HG02678 (cell line): ENCODE results near the gene GAS7.
"Not testable (repeated sequence)": the region's sequence is repeated elsewhere in the genome, so short reads cannot be mapped to it uniquely, and the experiment has no call there.

ENCODE experiments used
- ATAC-seq: cut with Tn5 transposase; IDR thresholded peaks from one replicate; pipeline ENCODE4 v1.9.1; 2021; ENCODE audit warnings: mild to moderate bottlenecking, moderate library complexity; ENCODE audit not compliant: unreplicated experiment

The GAS7 gene

DNA sequence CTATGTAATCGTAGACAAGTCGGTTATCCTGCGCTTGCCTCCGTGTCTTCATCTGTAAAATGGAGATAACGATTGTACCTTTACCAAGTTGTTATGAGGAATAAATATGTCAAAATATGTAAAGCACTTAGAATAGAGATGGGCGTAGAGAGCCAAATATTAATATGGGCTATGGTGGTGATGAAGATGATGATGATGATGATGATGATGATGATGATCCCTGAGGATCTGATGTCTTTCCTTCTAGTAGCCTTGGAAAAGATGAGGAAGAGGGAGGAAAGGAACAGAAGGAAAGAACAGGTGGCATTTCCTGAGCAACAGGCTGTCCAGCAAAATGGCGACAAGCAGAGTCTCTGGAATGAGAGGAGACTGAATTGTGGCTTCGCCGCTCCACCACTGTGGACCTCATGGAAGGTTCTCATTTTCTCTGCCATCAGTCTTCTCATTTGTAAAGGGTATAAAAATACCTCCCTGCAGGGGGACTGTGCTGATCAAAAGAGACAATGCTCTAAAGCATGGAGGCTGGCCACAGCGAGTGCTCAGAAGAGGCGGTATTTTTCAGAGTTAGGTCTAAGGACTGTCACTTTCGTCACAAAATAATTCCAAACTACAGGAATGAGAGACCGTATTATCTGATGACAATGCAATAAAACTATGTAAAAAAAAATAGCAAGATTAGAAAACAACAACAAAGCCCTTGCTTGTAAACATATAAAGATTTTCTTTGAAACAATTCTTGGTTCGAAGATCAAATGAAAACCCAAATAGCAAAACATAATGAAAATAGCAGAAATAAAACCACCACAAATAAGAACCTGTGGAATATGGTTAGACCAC, 276.2 kb downstream of the GAS7 start:
- no peak for ATAC-seq

DNA sequence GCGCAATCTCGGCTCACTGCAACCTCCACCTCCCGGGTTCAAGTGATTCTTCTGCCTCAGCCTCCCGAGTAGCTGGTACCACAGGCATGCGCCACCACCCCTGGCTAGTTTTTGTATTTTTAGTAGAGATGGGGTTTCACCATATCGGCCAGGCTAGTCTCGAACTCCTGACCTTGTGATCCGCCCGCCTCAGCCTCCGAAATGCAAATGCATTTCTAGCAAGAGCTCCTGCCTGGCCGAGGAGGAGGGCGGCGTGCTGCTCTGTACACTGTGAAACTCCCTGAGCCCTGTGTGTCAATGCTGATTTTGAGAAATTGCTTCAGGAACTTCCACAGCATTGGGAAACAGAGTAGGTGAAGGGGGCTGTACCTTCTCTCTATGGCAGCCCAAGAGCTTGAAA, 277.2 kb downstream of the GAS7 start:
- not testable (repeated sequence) for ATAC-seq

- ATAC-seq = no peak
Measured at GRCh38 chr17:9918804-9919352, 279.5 kb downstream of the GAS7 start.

- no peak for ATAC-seq
Measured at GRCh38 chr17:9918352-9918751, 280.1 kb downstream of the GAS7 start.

DNA sequence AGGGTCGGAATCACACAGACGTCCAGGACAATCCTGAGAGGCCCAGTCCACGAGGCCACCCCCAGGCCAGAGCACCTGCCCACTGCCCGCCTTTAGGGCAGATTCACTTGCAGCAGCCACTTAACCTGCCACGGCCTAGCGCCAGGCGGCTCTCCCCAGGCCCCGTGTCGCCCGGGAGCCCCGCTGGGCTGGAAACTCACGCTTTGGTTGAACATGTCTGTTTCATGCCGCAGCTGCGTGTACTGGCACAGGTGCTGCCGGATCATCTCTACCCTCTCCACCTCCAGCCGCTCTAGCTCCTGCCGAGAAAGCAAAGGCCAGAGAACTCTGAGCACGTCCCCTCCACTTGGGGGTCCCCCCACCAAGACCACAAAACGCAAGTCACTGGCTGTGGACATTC, 280.6 kb downstream of the GAS7 start:
- no peak for ATAC-seq

- ATAC-seq = no peak
Measured at GRCh38 chr17:9917131-9917530, 281.3 kb downstream of the GAS7 start.

- ATAC-seq = no peak
Measured at GRCh38 chr17:9916108-9916507, 282.3 kb downstream of the GAS7 start.

DNA sequence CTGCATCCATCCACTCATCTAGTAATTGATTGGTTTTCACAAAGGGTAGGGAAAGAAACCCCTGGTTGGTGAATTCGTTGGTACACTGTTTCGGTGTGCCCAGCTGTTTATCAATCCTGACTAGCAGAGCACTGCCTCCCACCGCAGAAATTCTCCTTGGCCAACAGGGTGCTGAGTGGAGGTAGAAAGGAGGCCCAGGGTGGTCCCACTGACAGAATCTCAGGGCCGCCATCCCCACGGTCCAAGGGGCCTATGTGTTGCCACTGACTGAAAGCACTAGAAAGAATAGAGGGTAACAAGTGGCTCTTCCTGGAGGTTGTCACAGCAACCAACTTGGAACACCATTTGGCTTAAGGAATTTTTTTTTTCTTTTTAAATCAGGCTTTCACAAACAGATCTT, 284.9 kb downstream of the GAS7 start:
- no peak for ATAC-seq

GRCh38 chr17:9912121-9913099, 286.0 kb downstream of the GAS7 start:
- ATAC-seq = no peak

GRCh38 chr17:9911089-9911488, 287.3 kb downstream of the GAS7 start:
- no peak for ATAC-seq

DNA sequence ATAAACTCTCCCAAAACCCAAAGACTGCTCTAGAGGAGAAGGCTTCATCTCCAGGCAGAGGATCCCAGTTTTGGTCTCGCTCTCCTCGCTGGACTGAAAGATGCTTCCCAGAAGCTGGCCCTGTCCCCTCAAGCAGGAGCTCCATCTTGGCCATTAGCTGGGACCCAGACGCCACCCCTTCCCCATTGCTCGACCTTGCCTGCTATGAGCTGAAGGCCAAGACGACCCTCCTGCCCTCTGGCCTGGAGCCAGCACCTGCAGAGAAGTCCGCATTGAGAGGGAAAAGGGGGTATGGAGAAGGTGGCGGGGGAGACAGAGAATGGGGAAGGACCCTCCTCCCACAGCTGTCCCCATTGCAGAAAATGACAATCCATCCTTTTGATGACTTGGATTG, 289.8 kb downstream of the GAS7 start:
- ATAC-seq = no peak

GRCh38 chr17:9907883-9908648, 290.3 kb downstream of the GAS7 start:
- no peak for ATAC-seq

DNA sequence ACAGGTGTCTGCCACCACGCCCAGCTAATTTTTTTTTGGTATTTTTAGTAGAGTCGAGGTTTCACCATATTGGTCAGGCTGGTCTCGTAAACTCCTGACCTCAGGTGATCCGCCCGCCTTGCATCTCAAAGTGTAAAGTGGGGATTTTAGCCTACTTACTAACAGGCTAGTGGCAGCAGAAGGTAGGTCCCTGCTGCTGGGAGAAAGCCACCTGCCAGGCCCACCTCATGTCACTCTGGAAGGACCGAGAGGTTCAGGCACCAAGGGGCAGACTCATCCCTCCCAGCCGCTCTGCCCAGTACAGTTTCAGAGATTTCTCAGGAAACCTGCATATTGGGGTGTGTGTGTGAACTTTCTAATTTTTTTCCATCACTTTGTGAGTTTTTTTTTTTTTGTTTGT, 291.3 kb downstream of the GAS7 start:
- no peak for ATAC-seq

DNA sequence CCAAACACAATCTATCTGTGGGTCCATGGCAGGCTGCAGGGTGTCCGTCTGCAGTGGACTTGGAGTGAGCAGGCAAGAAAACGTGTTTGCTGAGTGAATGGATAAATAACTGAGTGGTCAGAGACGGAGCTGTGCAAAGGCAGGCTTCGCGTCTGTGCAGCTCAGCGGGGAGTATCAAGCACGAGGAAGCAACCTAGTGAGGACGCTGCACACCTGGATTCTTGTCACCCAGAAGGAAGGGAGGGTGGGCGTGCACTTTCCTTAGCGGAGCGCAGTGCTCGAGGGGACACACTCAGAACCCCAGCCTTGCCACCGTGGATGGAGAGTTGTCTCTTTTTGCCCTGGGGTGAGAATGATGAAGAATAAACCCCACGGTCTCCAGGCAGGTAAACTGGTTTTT, 291.8 kb downstream of the GAS7 start:
- ATAC-seq = no peak

DNA sequence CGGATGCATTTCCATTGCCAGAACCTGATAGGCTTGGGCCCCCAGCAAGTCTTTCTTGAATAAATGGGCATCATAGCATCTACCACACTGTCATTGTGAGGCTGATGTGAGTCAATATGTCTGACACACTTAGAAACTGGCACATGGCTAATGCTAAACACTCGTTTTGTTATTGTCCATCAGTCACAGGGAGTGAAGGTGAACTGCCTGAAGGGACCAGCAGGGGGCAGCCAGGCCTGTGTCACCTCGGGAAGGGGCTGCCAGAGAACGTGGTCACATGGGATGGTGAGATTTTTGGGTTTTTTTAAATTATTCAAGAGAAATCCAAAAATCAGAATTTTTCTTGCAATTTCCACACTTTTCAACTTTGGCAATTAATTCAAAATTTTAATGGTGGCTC, 292.5 kb downstream of the GAS7 start:
- no peak for ATAC-seq

DNA sequence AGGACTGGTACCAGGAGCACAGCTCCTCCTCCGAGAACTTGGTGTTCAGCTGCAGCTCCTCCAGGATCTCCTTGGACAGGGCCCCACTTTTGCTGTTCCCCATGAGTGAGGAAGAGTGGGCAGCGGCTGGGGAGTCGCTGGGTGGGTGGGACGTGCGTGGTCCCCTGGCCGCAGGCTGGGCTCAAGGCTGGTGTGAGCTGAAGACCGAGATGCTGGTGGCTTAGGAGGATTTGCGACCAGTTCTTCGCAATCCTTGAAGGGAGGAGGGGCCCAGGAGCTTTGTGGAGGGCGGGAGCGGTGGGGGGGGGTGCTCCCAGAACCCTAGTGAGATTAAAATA, 293.4 kb downstream of the GAS7 start, which contains the start of gene RCVRN:
Gene RCVRN (minus strand): TSS at position 194 of the 338 bp plus-strand sequence. CDS start 91 bp downstream, at position 103.
- no peak for ATAC-seq

DNA sequence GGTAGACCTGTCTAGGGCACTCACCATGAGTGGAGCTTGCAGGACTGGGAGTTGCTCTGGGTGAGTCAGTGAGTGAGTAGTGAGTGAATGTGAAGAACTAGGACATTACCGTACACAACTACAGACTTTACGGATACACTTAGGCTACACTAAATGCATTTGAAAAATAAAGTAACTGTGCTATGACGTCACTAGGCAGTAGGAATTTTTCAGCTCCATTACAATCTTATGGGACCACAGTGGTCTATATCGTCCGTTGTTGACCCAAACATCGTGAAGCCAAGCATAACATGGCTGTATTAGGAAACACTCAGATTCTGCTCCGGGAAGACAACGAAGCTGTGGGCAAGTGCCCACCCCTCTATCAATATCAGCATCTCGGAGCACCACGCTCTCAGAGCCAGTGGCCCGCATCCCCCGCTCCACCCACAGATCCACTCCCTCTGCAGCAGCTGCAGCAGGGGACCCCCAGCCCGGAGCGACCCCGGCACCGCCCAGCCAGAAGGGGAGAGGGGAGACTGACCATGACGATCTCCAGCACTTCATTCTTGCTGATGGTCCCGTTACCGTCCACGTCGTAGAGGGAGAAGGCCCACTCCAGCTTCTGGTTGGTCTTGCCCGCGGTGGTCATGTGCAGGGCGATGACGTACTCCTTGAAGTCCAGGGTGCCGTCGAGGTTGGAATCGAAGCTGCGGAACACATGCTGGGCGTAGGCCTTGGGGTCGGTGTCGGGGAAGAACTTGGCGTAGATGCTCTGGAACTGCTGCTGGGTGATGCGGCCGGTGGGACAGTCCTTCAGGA, 293.9 kb downstream of the GAS7 start:
- ATAC-seq = no peak

DNA sequence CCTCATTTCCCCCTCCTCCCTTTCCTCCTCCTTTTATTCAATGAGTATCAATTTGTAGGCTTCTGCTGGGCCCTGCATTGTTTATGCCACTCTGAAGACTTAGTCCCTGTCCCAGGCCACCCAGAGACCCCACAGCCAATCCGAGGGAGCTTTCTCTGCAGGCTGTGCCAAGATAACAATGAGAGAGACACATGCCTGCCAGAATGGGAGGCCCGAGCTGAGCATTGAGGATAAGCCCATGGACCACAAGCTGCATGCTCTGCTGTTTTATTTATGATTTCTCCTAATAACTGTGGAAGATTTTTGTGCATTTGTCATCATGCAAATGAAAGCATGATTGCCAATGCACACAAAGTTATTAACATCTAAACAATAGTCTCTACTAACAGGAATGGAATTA, 296.3 kb downstream of the GAS7 start:
- no peak for ATAC-seq

- ATAC-seq = no peak
Measured at GRCh38 chr17:9900784-9901183, 297.6 kb downstream of the GAS7 start.

- no peak for ATAC-seq
Measured at GRCh38 chr17:9900044-9900594, 298.3 kb downstream of the GAS7 start.
